ENCODE results near the gene HES2.
"Not testable (repeated sequence)": the region's sequence is repeated elsewhere in the genome, so short reads cannot be mapped to it uniquely, and the experiment has no call there.

The HES2 gene

DNA sequence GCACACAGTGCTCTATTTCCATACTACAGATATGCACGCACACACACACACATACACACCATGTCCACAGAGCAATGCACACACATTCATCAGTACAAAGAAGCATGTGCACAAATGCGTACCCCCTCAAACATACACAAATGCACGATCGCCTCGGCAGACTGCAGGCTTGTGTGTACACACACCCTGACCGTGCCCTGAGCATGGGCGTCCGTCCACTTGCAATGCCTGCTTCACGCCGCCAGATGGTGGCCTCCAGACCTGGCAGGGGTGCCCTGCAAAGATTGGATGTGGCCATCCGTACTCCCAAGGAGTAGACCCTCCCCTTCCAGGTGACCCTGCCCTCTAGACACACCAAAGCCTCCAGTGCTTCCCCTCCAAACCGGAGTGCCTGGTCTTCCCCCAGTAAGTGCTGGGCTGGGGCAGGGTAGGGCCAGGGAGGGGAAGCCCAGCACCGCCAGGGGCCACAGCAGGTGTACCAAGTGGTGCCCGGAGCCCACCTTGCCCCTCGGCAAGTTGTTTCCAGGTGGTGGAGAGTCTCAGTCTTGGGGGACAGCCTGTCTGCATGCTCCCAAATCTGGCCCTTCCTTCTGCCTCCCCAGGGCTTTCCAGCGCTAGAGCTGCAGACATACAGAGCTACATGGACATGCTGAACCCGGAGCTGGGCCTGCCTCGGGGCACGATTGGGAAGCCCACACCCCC, 25.5 kb upstream of the HES2 start:
- peaks cover 52% of the 10 kb centered on the region for H3K27me3 ChIP-seq (ENCODE audit: control insufficient read depth, insufficient read depth, low read length, poor library complexity, severe bottlenecking)
- no peak overlapping the region for H3K4me3 ChIP-seq (ENCODE audit: insufficient read depth, low read depth, low read length)

DNA sequence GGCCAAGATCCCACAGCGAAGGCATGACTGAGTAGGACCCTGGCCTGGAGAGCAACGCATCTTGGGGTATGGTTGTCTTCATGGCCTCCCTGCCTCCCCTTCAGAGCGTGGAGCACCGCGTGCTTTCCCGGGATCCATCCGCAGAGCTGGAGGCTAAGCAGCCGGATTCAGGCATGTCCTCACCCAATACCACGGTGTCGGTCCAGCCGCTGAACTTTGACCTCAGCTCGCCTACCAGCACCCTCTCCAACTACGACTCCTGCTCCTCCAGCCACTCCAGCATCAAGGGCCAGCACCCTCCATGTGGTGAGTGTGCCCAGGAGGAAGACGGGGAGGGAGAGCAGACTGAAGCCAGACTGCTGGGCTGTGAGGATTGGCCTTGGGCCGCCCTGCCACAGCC, 24.7 kb upstream of the HES2 start:
- Histone ChIP-seq H3K27ac (ENCODE audit: insufficient read depth, low read depth, low read length, poor library complexity, severe bottlenecking) (no peak overlapping the region), H3K27me3 (ENCODE audit: control insufficient read depth, insufficient read depth, low read length, poor library complexity, severe bottlenecking) (peaks cover 52% of the 10 kb centered on the region), H3K9me3 (ENCODE audit: control insufficient read depth, low read length) (no peaks in the 10 kb centered on the region), H3K36me3 (ENCODE audit: control insufficient read depth, insufficient read depth, low read length) (no peaks in the 10 kb centered on the region), H3K4me1 (ENCODE audit: control insufficient read depth, insufficient read depth, low read length) (peaks cover 17% of the 10 kb centered on the region), H3K4me3 (ENCODE audit: insufficient read depth, low read depth, low read length) (no peak overlapping the region)
- 92 to 93% methylated on average over 15 of the region's 15 CpGs for WGBS, 2 experiments

More for the DNA sequence above, 25.5 kb upstream of the HES2 start:
- Histone ChIP-seq H3K9me3 (ENCODE audit: control insufficient read depth, low read length) (no peaks in the 10 kb centered on the region), H3K36me3 (ENCODE audit: control insufficient read depth, insufficient read depth, low read length) (no peaks in the 10 kb centered on the region), H3K27ac (ENCODE audit: insufficient read depth, low read depth, low read length, poor library complexity, severe bottlenecking) (no peak overlapping the region), H3K4me1 (ENCODE audit: control insufficient read depth, insufficient read depth, low read length) (peaks cover 25% of the 10 kb centered on the region)
- 80 to 84% methylated on average over 17 of the region's 19 CpGs for WGBS, 2 experiments

- no peak overlapping the region for H3K4me3 ChIP-seq (ENCODE audit: insufficient read depth, low read depth, low read length)
- H3K4me1 ChIP-seq (ENCODE audit: control insufficient read depth, insufficient read depth, low read length): peaks cover 14% of the 10 kb centered on the region
- 88 to 90% methylated on average over 21 of the region's 21 CpGs for WGBS, 2 experiments
- H3K36me3 ChIP-seq (ENCODE audit: control insufficient read depth, insufficient read depth, low read length): no peaks in the 10 kb centered on the region
- H3K9me3 ChIP-seq (ENCODE audit: control insufficient read depth, low read length): no peaks in the 10 kb centered on the region
- H3K27me3 ChIP-seq (ENCODE audit: control insufficient read depth, insufficient read depth, low read length, poor library complexity, severe bottlenecking): peaks cover 47% of the 10 kb centered on the region
- no peak overlapping the region for H3K27ac ChIP-seq (ENCODE audit: insufficient read depth, low read depth, low read length, poor library complexity, severe bottlenecking)
Observed at GRCh38 chr1:6443339-6444115, 23.8 kb upstream of the HES2 start.

GRCh38 chr1:6441586-6441985, 21.9 kb upstream of the HES2 start:
- Histone ChIP-seq H3K4me3 (ENCODE audit: insufficient read depth, low read depth, low read length) (no peak overlapping the region), H3K27me3 (ENCODE audit: control insufficient read depth, insufficient read depth, low read length, poor library complexity, severe bottlenecking) (peaks cover 27% of the 10 kb centered on the region), H3K27ac (ENCODE audit: insufficient read depth, low read depth, low read length, poor library complexity, severe bottlenecking) (no peak overlapping the region), H3K9me3 (ENCODE audit: control insufficient read depth, low read length) (no peaks in the 10 kb centered on the region), H3K36me3 (ENCODE audit: control insufficient read depth, insufficient read depth, low read length) (no peaks in the 10 kb centered on the region), H3K4me1 (ENCODE audit: control insufficient read depth, insufficient read depth, low read length) (peaks cover 8% of the 10 kb centered on the region)
- whole genome bisulfite sequencing, 2 experiments: 69 to 71% methylated on average over 7 of the region's 7 CpGs

- H3K9me3 ChIP-seq (ENCODE audit: control insufficient read depth, low read length): no peaks in the 10 kb centered on the region
- 10 to 11% methylated on average over 89 to 101 of the region's 101 CpGs for WGBS, 2 experiments
- H3K27ac ChIP-seq (ENCODE audit: insufficient read depth, low read depth, low read length, poor library complexity, severe bottlenecking): no peak overlapping the region
- H3K36me3 ChIP-seq (ENCODE audit: control insufficient read depth, insufficient read depth, low read length): no peaks in the 10 kb centered on the region
- peak overlapping the region; percentile 19 for H3K4me3 ChIP-seq (ENCODE audit: insufficient read depth, low read depth, low read length)
- no peaks in the 10 kb centered on the region for H3K4me1 ChIP-seq (ENCODE audit: control insufficient read depth, insufficient read depth, low read length)
- peaks cover 26% of the 10 kb centered on the region for H3K27me3 ChIP-seq (ENCODE audit: control insufficient read depth, insufficient read depth, low read length, poor library complexity, severe bottlenecking)
Observed at GRCh38 chr1:6440198-6441126, 20.7 kb upstream of the HES2 start.

- H3K4me3 ChIP-seq (ENCODE audit: insufficient read depth, low read depth, low read length): no peak overlapping the region
- no peaks in the 10 kb centered on the region for H3K9me3 ChIP-seq (ENCODE audit: control insufficient read depth, low read length)
- H3K4me1 ChIP-seq (ENCODE audit: control insufficient read depth, insufficient read depth, low read length): no peaks in the 10 kb centered on the region
- peaks cover 26% of the 10 kb centered on the region for H3K27me3 ChIP-seq (ENCODE audit: control insufficient read depth, insufficient read depth, low read length, poor library complexity, severe bottlenecking)
- no peak overlapping the region for H3K27ac ChIP-seq (ENCODE audit: insufficient read depth, low read depth, low read length, poor library complexity, severe bottlenecking)
- 28 to 29% methylated on average over 5 of the region's 5 CpGs for WGBS, 2 experiments
- no peaks in the 10 kb centered on the region for H3K36me3 ChIP-seq (ENCODE audit: control insufficient read depth, insufficient read depth, low read length)
Observed at GRCh38 chr1:6438047-6438525, 18.4 kb upstream of the HES2 start.

- H3K4me3 ChIP-seq (ENCODE audit: insufficient read depth, low read depth, low read length); H3K4me1 ChIP-seq (ENCODE audit: control insufficient read depth, insufficient read depth, low read length); H3K27ac ChIP-seq (ENCODE audit: insufficient read depth, low read depth, low read length, poor library complexity, severe bottlenecking); H3K9me3 ChIP-seq (ENCODE audit: control insufficient read depth, low read length); H3K36me3 ChIP-seq (ENCODE audit: control insufficient read depth, insufficient read depth, low read length): not testable (repeated sequence)
- H3K27me3 ChIP-seq (ENCODE audit: control insufficient read depth, insufficient read depth, low read length, poor library complexity, severe bottlenecking): peaks cover 26% of the 10 kb centered on the region
- WGBS, 2 experiments: 88 to 89% methylated on average over 22 of the region's 22 CpGs
Observed at GRCh38 chr1:6437012-6437700, 17.4 kb upstream of the HES2 start.

- not testable (repeated sequence) for H3K9me3 ChIP-seq (ENCODE audit: control insufficient read depth, low read length); H3K4me1 ChIP-seq (ENCODE audit: control insufficient read depth, insufficient read depth, low read length); H3K27ac ChIP-seq (ENCODE audit: insufficient read depth, low read depth, low read length, poor library complexity, severe bottlenecking); H3K4me3 ChIP-seq (ENCODE audit: insufficient read depth, low read depth, low read length); H3K36me3 ChIP-seq (ENCODE audit: control insufficient read depth, insufficient read depth, low read length)
- peaks cover 20% of the 10 kb centered on the region for H3K27me3 ChIP-seq (ENCODE audit: control insufficient read depth, insufficient read depth, low read length, poor library complexity, severe bottlenecking)
- 93 to 94% methylated on average over 3 of the region's 3 CpGs for WGBS, 2 experiments
Observed at GRCh38 chr1:6436277-6436676, 16.6 kb upstream of the HES2 start.

- 95 to 98% methylated on average over 3 of the region's 3 CpGs for WGBS, 2 experiments
- no peaks in the 10 kb centered on the region for H3K9me3 ChIP-seq (ENCODE audit: control insufficient read depth, low read length)
- H3K4me3 ChIP-seq (ENCODE audit: insufficient read depth, low read depth, low read length): no peak overlapping the region
- no peak overlapping the region for H3K27ac ChIP-seq (ENCODE audit: insufficient read depth, low read depth, low read length, poor library complexity, severe bottlenecking)
- no peaks in the 10 kb centered on the region for H3K36me3 ChIP-seq (ENCODE audit: control insufficient read depth, insufficient read depth, low read length)
- H3K4me1 ChIP-seq (ENCODE audit: control insufficient read depth, insufficient read depth, low read length): no peaks in the 10 kb centered on the region
- H3K27me3 ChIP-seq (ENCODE audit: control insufficient read depth, insufficient read depth, low read length, poor library complexity, severe bottlenecking): peaks cover 13% of the 10 kb centered on the region
Observed at GRCh38 chr1:6435547-6435946, 15.8 kb upstream of the HES2 start.
